ENCODE data around the gene TSPAN4.

The TSPAN4 gene

DNA sequence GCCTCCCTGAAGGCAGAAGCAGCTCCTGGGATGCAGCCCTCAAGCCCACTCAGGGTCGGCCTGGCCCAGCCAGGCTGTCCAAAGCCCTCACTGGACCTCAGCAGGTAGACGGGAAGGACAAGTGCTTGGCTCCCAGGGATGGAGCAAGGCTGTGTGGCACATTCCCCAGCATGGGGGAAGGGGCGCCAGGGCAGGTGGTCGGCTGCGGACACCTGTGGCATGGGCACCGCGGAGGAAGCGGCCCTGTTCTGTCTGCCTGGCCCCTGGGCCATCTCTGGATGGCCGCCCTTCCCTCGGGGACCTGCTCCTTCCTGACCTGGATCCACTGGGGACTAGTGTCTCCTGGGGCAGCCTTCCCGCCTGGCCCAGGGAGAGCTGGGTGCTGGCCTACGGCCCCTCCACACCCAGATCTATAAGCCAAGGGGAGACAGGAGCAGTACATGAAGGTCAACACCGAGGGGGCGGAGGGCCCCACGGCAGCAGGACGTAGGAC lies 42.0 kb downstream of the TSPAN4 start:
- no peak overlapping the region for H3K4me3 Mint-ChIP-seq
- H3K36me3 Mint-ChIP-seq: peaks cover 21% of the 10 kb centered on the region
- ATAC-seq (no peak), DNase-seq (ENCODE audit: low spot score in 2 of 2) (no peak)
- H3K4me1 Mint-ChIP-seq: peaks cover 5% of the 10 kb centered on the region
- no peaks in the 10 kb centered on the region for H3K9me3 Mint-ChIP-seq
- H3K27ac Mint-ChIP-seq: no peak overlapping the region

DNA sequence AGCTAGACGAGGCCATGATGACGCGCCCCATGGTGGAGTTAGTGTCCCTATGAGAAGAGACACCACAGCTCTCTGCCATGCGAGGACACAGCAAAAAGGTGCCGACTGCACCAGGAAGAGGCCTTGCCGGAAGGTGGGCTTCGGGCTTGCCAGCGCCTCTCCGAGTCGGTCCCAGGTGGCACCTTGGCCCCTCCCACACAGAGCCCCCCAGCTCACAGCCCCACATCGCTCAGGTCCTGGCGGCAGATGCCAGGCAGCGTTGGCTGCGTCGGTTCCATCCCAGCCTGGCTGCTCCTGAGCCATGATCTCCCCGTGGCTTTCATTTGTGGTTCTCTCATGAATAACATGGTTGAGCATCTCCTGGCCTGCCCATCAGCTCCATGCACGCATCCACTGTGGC lies 43.9 kb downstream of the TSPAN4 start:
- Mint-ChIP-seq H3K9me3 (no peaks in the 10 kb centered on the region), H3K36me3 (peaks cover 19% of the 10 kb centered on the region), H3K4me3 (no peak overlapping the region), H3K27ac (peak overlapping the region; percentile 61), H3K4me1 (peaks cover 6% of the 10 kb centered on the region)
- ATAC-seq: no peak
- no peak for DNase-seq (ENCODE audit: low spot score in 2 of 2)

DNA sequence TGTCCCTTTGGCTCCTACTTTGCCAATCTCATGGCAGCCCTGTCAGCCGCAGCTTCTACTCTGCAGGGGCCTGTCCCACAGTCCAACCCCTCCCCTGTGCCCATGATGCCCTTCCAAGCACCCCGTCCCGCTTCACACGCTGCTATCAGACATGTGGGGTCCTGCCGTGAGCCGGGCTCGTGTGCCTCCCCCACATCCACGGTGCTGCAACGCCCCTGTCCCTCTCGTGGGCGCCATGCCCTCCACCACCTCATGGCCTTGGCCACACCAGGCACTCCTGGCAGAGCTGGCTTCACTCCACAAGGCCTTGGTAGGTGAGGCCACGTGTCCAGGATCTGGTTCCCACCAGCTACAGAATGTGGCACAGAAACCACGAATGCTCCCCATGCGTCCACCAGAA lies 44.9 kb downstream of the TSPAN4 start:
- H3K27ac Mint-ChIP-seq: no peak overlapping the region
- H3K9me3 Mint-ChIP-seq: no peaks in the 10 kb centered on the region
- ATAC-seq (no peak), DNase-seq (ENCODE audit: low spot score in 2 of 2) (no peak)
- H3K4me3 Mint-ChIP-seq: no peak overlapping the region
- peaks cover 6% of the 10 kb centered on the region for H3K4me1 Mint-ChIP-seq
- peaks cover 9% of the 10 kb centered on the region for H3K36me3 Mint-ChIP-seq

DNA sequence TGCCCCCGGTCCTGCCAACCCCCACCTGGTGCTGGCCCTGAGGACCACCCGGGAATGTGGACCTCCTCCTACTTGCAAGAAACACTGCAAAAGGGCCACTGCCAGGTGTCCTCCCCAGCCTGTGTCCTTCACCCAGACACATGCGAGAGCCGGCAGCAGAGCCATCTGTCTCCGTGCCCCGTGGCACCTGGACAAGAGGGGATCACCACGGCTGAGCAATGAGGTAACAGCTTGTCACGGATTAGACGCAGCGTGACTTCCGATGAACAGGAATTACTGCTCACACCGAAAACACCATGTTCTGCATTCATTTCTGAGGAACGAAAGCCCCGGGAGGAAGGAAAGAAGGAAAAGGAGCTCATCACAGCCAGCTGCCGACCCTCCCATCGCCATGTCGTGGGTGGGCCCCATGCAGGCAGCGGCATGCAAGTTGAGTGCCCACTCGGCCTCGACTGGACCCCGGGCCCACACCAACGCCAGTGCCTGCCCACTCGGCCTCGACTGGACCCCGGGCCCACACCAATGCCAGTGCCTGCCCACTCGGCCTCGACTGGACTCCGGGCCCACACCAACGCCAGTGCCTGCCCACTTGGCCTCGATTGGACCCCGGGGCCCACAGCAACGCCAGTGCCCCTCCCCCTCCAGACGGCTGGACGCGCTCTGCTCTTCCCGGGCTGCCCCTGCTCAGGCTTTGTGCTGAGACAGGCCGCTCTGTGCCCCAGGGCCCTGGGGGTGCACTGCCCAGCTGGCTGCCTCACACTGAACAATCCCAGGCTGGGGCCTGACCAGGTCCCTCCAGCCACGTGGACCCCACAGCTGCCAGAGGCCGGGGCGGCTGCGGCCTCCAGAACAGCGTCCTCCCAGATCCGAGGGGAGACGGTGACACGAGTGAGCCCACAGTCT lies 45.9 kb downstream of the TSPAN4 start:
- Mint-ChIP-seq H3K27ac (peak overlapping the region; percentile 87), H3K4me3 (no peak overlapping the region), H3K9me3 (no peaks in the 10 kb centered on the region), H3K36me3 (peaks cover 8% of the 10 kb centered on the region), H3K4me1 (peaks cover 6% of the 10 kb centered on the region)
- ATAC-seq (no peak), DNase-seq (ENCODE audit: low spot score in 2 of 2) (no peak)

DNA sequence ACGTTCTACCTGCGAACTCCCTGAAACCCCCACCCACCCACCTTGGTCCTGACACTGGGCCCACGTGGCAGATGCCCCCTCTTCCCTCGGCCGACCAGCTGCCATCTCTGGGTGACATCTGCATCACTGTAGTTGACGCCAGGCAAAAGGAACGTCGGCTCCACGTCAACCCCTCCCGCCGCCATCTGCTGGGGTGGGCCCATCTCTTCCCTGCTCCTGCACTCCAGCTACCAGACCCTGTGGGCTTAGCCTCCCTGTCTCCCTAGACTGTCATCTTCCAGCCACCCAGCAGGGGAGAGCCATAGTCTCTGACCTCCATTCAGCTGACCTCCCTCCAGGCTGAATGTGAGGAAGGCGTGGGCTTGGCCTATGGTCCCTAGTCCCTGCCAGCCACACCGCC lies 46.6 kb downstream of the TSPAN4 start:
- Mint-ChIP-seq H3K4me3 (no peak overlapping the region), H3K36me3 (peaks cover 1% of the 10 kb centered on the region), H3K27ac (peak overlapping the region; percentile 87), H3K9me3 (no peaks in the 10 kb centered on the region), H3K4me1 (peaks cover 6% of the 10 kb centered on the region)
- DNase-seq (ENCODE audit: low spot score in 2 of 2) (no peak), ATAC-seq (no peak)

DNA sequence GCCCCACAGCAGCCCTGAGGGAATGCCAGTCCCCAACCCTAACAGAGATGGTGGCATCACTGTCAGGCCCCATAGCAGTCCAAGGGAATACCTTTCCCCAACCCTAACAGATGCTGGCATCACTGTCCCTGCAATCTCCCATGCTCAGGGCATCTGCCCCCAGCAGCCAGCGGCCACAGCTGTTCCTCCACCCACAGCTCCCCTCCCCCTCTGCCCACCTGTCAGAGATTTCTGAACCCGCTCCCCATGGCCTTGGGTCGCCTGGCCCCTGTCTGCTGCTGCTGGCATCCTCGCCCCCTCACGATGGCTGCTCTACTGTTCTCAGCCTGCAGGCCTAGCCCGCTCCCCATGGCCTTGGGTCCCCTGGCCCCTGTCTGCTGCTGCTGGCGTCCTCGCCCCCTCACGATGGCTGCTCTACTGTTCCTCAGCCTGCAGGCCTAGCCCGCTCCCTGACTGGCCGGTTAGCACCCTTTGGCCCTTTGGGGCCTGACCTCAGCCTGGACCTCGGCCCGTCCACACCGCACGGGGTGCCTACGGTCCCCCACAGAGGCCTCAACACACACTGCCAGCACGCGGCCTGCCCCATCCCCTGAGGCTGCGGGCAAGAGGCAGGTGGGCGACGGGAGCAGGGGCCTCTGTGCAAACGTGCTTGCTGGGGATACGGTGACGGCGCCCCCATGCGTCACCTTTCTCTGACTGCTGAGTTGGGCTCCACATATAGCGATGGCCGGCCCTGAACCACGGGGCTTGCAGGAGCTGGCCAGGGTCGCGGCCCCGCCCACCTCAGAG lies 47.2 kb downstream of the TSPAN4 start:
- Mint-ChIP-seq H3K36me3 (no peaks in the 10 kb centered on the region), H3K4me1 (peaks cover 6% of the 10 kb centered on the region), H3K27ac (peak overlapping the region; percentile 87), H3K4me3 (no peak overlapping the region), H3K9me3 (no peaks in the 10 kb centered on the region)
- DNase-seq (ENCODE audit: low spot score in 2 of 2) (no peak), ATAC-seq (no peak)

DNA sequence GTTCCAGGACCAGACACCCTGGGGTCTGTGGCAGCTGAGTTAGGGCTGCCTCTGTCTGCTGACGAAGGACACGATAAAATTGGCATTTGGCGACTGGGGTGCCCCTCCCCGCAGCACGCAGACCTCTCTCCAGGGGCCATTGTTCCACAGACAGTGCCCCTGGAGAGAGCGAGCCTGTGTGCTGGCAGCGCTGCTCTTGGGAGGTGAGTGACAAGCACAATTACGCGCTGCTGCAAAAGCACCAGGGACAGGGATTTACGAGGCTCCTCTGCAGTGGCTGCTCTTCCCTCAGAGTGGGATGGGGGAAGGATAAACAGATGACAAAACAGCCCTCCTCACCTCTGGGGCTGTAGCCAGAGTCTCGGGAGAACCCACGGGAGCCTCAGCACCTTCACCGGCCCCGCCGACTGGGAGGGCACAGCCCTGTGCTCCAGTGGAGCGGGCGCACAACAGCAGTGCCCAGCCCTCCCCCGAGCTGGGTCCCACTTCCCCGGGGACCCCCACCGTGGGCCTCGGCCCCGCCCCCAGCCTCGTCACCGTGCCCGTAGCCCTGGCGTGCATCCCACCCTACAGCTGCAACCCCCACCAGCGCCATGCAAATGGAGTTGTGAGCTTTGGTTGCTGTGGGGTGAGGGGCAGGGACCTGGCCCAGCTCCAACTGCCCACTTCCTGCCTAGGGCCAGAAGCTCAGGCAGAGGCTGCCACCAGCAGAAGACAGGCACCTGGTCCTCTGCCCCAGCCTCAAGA lies 48.3 kb downstream of the TSPAN4 start:
- no peak overlapping the region for H3K27ac Mint-ChIP-seq

DNA sequence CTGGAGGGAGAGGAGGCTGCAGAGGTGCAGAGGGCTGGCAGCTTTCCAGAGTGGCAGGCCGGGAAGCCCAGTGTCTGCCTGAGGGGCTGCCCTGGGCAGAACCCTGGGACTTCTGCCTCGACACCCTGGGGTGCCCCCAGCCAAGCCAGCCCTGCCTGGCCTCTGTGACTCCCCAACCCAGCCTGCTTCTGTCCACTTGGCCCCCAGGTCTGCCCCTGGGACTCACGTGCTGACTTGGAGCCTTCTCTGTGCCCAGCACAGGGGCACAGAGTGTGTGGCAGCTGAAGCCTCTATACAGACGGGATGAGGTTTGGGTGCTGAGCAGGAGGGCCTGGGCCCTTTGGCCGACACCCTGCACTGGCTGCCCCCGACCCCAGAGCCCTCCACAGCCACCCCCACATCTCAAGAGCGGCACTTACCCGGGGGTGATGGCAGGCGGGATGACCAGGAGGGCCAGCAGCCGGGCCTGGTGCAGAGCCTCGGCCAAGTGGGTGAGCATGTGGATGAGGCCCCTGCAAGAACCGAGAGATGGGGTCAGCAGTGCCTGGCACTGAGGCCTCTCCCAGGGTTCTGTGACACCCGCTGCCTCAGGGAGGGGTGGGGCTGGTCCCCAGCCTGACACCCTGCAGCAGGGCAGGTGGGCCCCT lies 50.5 kb downstream of the TSPAN4 start:
- Mint-ChIP-seq H3K4me3 (no peak overlapping the region), H3K27ac (no peak overlapping the region), H3K9me3 (no peaks in the 10 kb centered on the region), H3K4me1 (peaks cover 6% of the 10 kb centered on the region), H3K36me3 (peaks cover 7% of the 10 kb centered on the region)
- DNase-seq (ENCODE audit: low spot score in 2 of 2): no peak
- no peak for ATAC-seq

More for the DNA sequence above, 48.3 kb downstream of the TSPAN4 start:
- Mint-ChIP-seq H3K4me3 (no peak overlapping the region), H3K9me3 (no peaks in the 10 kb centered on the region), H3K4me1 (peaks cover 6% of the 10 kb centered on the region), H3K36me3 (no peaks in the 10 kb centered on the region)
- no peak for DNase-seq (ENCODE audit: low spot score in 2 of 2)
- ATAC-seq: no peak

DNA sequence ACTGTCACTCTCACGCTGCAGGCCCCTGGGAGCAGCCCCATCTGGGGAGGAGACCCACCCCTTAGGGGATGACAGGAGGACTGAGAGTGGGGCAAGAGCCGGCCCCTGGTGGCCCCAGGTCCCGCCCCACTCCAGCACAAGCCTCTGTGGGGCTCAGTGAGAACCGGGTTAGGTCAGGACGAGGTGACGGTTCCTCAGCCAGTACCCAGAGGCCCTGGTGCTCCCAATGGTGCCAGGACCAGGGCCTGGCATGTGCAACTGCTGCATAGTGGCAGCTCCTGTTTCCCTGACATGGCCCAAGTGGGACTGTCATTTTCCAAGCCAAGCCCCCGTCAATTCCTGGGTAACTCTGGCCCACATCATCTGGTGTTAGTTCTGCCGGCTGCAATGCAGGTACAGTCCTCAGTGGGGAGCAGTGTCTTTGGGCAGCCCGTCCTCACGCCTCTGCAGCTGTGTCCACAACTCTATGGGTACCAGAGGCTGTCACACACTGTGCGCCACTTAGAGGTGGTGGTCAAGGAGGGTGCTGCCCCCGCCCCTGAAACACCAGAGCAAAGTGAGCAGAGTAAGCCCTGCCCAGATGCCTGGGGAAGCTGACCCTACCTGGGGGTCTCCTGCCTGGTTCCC lies 52.0 kb downstream of the TSPAN4 start:
- Mint-ChIP-seq H3K9me3 (no peaks in the 10 kb centered on the region), H3K4me1 (no peaks in the 10 kb centered on the region), H3K4me3 (no peak overlapping the region), H3K36me3 (peaks cover 7% of the 10 kb centered on the region), H3K27ac (no peak overlapping the region)
- no peak for DNase-seq (ENCODE audit: low spot score in 2 of 2)
- peak; percentile 6 for ATAC-seq

DNA sequence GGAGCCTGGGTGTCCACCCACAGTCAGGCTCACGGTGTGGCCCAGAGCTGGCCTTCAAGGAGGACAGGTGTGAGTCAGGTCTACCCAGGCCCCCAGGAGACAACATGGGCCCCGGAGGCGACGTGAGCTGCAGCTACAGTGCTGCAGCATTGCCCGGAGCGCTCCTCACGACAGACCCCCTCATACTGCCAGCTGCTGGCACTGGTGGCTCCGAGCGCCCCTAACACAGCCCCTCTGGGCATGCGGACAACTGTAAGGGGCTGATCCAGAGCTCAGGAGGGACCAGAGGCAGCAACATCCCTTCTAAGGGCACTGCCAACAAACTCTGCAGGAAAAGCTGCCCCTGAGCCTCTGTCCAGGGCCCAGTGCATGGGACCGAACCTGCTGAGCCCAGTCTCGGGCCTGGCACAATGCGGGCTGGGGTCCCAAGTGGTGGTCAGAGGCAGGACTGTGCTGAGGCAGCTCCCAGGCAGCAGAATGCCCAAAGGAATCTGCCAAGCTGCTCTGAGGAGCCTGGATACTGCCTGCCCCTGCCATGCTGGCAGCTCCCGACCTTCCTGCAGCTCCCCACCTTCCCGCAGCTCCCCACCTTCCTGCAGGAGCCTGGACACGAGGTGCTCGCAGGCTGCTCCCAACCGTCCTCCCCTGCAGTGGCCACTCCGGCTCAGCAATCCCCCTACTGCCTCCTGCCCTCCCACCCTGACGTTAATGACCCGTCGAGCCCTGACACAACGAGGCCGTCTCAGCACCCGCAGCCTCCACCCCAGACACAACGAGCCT lies 52.9 kb downstream of the TSPAN4 start:
- DNase-seq (ENCODE audit: low spot score in 2 of 2) (no peak), ATAC-seq (peak; percentile 5)
- peak overlapping the region; percentile 17 for H3K27ac Mint-ChIP-seq
- no peaks in the 10 kb centered on the region for H3K9me3 Mint-ChIP-seq
- peaks cover 7% of the 10 kb centered on the region for H3K36me3 Mint-ChIP-seq
- H3K4me1 Mint-ChIP-seq: no peaks in the 10 kb centered on the region
- no peak overlapping the region for H3K4me3 Mint-ChIP-seq

DNA sequence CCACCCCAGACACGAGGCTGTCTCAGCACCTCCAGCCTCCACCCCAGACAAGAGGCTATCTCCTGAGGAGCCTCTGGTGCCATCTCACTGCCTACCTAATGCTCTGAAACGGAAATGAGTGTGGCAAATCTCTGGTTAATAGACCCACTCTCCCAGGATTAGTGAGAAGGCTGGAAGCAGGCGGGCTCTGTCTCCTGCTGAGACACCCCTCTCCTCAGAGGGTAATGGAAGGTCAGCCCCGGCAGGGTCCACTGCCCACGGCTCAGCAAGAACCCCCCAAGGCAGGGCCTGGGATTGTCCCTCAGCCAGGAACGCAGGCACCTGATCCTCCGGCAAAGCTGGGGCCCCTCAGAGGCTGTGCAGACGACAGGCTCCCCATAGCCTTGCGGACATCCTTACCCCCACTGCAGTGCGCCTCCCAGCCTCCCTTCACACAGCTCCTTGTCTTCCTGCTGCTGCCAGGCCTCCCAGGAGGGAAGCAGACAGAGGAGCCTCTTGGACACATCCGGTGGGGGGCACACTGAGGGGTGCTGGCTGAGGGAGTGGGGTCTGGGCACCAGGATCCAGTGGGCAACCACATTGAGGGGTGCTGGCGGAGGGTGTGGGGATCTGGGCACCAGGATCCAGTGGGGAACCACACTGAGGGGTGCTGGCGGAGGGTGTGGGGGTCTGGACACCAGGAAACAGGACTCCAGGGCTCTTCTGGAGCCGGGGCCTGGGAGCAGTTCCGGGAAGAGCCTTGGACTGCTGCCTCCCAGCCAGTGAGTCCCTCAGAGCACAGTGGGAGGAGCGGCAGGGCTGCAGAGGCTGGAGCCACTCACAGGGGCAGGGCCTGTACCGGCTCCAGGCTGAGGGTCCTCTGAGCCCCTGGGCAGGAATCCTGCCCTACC lies 54.8 kb downstream of the TSPAN4 start:
- Mint-ChIP-seq H3K4me1 (peaks cover 7% of the 10 kb centered on the region), H3K4me3 (no peak overlapping the region), H3K9me3 (no peaks in the 10 kb centered on the region), H3K36me3 (peaks cover 20% of the 10 kb centered on the region), H3K27ac (peak overlapping the region; percentile 48)
- DNase-seq (ENCODE audit: low spot score in 2 of 2) (no peak), ATAC-seq (no peak)

DNA sequence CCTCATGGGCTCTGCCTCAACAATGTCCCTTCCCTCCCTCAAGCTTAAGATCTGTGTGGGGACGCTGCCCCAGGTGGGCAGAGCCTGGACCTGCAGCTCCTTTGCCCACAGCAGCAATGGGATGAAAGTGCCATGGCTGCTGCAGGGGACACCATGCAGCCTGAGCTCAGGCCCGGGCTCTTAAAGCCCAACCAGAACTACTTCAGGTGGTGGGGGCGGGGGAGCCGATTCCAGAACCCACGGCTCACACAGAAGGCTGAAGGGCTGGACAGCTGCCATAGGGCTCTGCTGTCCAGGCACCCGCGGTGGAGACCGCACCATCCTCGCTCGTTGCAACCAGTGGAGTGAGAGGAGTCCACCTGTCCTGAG lies 55.5 kb downstream of the TSPAN4 start:
- Mint-ChIP-seq H3K36me3 (peaks cover 26% of the 10 kb centered on the region), H3K9me3 (no peaks in the 10 kb centered on the region), H3K4me1 (peaks cover 7% of the 10 kb centered on the region), H3K4me3 (no peak overlapping the region), H3K27ac (no peak overlapping the region)
- DNase-seq (ENCODE audit: low spot score in 2 of 2) (no peak), ATAC-seq (no peak)

DNA sequence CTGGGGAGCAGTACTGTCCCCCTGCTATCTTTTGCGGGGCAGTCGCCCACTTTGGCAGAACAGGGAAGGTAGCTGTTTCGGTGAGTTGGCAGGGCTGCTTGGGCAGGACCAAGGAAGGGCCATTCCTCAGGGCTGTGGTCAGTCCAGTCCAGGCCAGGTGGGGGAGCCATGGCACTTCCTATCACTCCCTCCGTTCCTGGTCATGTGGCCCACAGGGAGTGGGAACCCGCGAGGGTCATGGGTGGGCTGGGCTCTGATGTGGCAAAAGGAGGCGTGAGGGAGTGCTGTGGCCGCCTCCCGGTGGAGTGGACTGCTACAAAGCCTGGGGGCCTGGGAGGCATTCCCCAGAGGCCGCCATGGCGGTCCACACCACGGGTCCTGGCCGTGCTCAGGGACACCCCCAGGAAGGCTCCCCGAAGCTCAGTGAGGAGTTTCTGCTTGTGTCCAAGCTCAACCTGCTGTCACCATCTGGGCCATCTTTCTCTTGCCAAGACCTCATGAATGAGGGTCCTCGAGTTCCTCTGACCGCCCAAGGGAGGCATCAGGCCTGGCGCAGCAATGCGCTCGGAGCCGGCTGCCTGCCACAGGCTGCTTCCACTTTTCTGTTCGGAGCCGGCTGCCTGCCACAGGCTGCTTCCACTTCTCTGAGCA lies 56.0 kb downstream of the TSPAN4 start:
- peak; percentile 3 for ATAC-seq

More for the DNA sequence above, 56.0 kb downstream of the TSPAN4 start:
- no peak for DNase-seq (ENCODE audit: low spot score in 2 of 2)
- Mint-ChIP-seq H3K9me3 (no peaks in the 10 kb centered on the region), H3K27ac (no peak overlapping the region), H3K36me3 (peaks cover 31% of the 10 kb centered on the region), H3K4me1 (peaks cover 7% of the 10 kb centered on the region), H3K4me3 (no peak overlapping the region)

Data from stimulated activated effector memory CD8-positive, alpha-beta T cell treated with anti-CD3 and anti-CD28 coated beads, Interleukin-12 subunit alpha, Interleukin-12 subunit beta, amount 100 ng/mL, for 72 hours (primary cell).